GM19452 (cell line): ENCODE data around the gene HNF4A.

Experiments used
- ATAC-seq: cut with Tn5 transposase; IDR thresholded peaks from one replicate; pipeline ENCODE4 v1.9.1; 2021; ENCODE audit not compliant: unreplicated experiment

The HNF4A gene

DNA sequence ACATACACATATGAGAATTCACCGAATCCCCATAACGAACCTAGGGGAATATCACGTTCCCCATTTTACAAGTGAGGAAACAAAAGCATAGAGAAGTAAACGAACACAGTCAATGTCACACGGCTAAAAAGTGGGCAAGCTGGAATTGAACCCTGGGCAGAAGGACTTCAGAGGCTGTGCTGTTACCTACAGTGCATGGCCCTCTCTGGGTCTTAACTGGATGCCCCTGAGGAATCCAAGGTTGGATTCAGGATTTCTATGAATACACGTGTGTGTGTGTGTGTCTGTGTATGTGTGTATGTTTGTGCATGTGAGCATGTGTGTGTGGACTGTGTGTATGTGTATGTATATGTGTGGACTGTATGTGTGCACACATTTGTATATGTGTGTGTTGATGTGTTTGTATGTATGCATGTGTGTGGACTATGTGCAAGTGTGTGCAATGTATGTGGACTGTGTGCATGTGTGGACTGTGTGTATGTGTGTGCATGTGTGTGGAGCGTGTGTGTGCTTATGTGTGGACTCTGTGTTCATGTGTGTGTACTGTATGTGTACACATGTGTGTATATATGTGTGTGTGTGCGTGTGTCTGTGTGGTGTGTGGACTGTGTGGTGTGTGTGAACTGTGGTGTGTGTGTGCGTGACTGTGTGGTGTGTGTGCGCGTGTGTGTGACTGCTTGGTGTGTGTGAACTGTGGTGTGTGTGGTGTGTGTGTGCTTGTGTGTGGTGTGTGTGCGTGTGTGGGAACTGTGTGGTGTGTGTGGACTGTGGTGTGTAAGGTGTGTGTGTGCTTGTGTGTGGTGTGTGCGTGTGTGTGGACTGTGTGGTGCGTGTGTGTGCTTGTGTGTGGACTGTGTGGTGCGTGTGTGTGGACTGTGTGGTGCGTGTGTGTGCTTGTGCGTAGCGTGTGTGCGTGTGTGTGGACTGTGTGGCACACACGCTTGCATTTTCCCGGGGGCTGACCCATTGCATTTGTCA, 49.0 kb downstream of the HNF4A start:
- ATAC-seq = no peak

DNA sequence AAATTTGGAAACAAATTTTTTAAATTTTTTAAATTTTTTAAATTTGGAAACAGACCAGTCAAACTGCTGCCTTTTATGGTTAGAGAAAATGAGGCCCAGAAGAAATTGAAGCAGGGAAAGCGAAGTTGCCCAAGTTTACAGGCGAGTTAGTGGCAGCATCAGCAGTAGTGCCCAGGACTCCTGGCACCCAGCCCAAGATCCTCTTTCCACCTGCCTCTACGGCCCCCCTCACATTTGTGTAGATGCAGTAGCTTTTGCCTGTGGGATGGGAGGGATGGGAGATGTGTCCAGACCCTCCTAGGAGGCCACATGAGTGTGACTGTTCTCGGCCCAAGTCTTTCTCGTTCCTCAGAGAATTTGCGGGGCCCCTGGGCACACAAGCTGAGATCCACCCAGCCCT, 49.8 kb downstream of the HNF4A start:
- no peak for ATAC-seq

DNA sequence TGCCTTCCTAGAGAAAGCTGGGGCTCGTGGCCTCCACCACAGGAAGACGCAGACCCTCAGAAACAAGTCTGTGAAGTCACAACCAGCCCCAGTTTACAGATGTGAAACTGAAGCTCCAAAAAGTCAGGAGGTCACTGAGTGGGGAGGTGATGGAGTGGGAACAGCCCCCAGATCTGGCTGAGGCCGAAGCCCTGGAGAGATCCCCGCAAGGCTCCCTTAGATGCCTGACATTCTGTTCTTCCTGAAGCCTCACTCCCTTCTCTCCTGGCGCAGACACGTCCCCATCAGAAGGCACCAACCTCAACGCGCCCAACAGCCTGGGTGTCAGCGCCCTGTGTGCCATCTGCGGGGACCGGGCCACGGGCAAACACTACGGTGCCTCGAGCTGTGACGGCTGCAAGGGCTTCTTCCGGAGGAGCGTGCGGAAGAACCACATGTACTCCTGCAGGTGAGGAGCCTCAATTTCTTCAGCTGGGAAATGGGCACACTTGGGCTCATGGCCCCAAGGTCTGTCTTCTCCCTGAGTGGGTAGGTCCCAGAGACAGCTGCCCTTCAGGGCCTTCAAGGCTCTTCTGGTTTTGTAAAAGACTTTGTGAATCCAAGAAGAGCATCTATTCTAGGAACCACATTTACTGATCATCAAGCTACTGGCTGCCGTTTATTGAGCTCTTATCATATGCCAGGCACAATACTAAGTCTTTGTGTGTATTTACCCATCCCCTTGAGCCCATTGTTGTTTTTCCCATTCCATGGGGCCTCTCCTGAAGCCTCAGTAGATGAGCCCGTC, 50.5 kb downstream of the HNF4A start:
- ATAC-seq = no peak

DNA sequence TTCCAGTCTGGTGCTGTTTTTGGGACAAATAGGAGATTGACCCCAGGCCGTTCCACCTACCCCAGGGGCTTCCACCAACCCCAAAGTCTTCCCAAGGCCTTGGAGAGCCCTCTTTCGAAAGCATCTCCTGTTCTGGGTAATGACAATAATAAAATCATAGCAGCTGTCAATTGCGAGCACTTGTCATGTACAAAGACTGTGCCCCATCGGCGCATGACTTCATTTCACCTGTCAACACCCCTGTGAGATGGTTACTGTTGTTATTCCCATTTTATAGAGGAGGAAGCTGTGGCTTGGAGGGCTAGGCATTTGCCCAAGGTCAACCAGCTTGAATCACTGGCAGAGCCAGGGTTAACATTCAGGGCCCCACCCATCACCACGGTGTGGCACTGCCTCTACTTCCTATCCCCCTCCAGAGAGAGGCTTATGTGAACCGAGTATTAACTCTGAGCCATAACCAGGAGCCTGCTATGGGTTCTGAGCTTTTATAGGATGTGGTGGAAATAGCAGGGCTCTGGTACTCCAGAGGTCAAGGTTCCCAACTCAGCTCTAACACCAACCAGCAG, 51.2 kb downstream of the HNF4A start:
- no peak for ATAC-seq

DNA sequence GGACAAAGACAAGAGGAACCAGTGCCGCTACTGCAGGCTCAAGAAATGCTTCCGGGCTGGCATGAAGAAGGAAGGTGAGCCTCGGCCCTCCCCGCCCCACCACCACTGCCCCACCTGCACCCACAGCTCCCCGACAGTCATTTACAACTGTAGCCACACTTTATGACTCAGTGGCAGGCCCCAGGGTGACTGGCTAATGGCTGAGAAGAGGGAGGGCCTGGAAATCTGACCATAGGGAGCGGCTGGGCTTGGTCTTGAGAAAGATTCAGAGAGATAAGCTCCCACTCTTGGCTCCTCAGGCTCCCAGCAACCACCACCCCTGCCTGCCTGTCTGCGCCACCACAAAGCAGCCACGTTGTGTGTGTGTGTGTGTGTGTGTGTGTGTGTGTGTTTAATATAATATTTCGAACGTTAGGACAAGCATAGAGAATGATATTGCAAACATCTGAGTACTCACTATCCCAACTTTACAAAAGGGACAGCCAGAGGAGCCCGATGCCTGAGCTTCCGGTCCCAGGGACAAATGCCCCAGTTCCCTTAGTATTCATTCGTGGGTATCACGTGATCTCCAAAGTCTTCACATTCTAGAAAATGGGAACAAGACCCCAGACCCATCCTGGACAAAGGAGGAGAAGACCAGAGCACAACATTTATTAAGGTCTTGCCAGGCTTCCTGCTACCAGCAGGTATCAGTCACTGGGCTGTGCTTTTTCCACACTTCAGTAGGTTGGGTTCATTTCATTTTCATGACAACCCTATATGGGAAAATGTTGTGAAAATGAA, 52.1 kb downstream of the HNF4A start:
- no peak for ATAC-seq

DNA sequence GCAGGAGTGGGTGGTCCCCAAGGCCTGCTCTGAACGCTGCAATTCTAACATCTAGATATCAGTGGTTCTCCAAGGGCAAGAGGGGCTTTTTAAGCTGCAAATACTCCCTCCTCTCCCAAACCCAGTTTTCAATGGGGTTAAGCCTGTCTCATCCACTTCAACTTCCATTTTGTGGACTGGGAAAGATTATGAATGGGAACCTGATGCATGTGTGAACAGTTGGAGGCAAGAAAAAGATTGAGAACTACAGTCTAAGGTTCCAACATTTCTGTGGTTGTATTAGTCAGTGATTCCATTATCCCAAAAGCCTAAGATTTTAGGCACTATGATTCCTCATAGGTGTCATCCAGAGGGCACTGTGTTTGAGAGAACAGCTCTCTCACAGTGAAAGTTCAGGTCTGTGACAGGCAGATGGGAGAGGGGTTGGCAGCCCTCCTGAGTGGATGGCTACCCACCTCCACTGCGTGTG, 53.7 kb downstream of the HNF4A start:
- ATAC-seq = no peak

DNA sequence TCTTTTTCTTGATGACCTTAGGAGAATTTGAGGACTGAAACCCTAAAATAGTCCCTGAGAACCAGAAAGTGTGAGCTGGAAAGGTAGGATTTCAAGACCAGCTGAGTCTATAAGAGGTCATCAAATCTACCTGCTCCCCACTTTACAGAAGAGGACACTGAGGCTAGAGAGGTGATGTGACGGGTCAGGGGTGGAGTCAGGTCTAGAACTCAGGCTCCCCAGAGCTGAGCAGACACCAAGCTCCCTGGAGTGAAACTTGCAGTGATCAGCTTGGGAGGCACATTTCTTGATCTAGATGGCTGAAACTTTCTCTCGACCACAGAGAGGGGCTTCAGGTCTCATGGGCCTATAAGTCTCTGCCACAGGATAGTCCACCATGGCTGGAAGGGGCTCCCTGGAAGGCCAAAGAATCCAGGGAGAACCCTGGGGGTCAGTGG, 55.1 kb downstream of the HNF4A start:
- ATAC-seq = no peak

DNA sequence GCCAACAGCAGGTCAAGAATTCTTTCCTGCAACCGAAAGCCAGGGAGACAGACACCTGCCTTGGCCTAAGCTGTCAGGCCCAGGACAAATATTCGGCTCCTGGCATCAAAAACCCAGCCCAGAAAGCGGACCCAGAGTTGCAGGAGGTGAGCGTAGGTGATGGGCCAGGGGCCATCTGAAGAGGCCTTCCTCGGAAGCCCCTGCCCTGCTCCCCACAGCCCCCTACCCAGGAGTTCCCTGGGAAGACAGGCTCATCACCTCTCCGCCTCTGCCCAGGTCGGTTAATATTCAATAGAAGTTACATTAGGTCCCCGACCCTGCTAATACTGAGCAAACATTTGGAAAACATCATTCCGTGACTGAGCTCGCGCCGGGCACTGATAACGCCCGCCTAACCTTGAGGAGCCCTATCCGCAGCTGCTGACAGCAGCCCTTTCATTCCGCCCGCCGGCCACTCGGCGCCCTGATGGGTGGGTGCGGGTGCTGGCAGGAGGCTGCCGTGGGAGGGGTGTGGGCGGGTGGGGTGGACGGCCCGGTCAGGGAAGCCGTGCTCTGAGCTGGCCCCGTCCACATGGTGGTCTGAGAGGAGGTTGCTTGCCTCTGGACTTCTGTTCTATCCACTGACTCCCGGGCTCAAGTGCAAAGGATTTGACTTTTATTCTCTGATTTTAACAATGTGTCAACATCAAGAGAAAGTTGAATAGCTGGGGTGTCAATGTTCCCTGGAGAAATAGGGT, 55.7 kb downstream of the HNF4A start:
- no peak for ATAC-seq

DNA sequence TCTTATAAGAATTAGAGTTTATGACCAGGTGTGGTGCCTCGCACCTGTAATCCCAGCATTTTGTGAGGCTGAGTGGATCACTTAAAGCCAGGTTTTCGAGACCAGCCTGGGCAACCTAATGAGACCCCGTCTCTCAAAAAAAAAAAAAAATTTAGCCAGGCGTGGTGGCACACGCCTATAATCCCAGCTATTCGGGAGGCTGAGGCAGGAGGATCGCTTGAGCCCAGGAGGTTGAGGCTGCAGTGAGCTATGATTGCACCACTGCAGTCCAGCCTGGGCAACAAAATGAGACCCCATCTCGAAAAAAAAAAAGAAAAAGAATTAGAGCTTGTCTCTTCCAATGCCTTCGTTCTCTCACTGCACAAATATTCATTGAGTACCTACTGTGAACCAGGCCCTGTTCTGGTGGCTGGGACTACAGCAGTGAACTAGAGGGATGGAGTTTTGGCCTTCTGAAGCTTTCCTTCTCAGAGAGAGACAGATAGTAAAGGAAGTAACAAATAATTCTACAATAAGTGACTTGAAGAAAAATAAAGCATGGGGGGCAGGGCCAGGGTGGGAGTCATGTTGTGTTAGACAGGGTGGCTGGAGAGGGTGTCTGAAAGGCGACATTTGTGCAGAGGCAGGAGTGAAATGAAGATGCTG, 56.4 kb downstream of the HNF4A start:
- no peak for ATAC-seq

DNA sequence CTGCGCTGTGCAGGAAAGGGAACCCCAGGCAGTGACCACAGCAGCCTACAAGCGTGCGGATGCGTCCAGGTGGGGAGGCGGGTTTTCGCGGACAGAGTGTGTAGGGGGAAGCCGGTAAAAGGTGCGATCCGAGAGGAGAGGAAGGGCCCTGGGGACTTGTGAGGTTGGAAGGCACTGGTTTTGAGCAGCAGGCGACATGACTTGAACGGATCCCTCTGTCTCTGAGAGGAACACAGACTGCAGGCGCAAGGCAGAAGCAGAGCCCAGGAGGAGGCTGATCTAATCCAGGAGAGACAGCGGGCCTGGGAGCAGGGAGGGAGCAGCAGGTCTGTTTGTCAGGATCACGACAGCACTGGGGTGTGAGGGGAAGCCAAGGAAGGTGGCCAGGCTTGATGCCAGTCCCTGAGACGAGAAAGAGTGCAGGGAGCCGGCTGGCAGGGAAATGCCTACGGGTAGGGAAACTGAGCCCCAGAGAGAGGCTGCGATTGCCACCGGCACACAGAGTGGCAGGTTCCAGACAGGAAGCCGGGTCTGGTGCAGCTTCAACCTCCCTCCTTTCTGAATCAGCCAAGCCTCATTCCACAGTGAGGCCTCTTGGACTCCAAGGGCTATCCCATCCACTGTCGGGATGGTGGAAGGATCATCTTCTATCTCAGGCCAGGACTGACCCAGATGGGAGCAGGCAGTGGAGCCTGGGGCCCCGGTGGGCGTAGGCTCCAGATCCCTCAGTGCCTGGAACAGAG, 57.1 kb downstream of the HNF4A start:
- no peak for ATAC-seq

DNA sequence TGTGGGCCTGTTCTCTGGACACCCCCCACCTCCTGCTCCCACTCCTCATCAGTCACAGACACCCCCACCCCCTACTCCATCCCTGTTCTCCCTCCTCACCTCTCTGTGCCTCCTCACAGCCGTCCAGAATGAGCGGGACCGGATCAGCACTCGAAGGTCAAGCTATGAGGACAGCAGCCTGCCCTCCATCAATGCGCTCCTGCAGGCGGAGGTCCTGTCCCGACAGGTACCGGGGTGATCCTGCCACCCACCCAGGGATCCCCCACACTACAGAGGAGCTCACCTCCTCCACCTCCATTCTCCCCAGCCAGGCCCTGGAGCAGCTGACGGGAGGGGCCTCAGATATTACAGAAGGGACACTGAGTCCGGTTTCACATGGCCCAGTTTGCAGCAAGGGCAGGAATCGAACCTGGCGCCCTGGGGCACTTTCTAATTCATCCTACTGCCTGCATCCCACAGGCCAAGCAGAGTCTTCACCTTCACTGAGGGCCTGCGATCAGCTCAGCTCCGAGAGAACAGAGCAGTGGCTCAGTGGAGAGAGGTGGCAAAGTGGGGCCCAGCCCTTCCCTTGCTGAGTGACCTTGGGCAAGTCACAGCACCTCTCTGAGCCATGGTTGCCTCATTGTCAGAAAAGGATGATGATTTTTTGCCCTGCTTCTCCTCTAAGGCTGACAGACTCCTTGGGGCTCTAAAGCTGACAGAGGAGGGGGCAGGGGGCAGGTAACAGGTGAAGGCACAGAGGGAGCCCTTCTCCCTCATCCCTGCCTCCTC, 58.3 kb downstream of the HNF4A start:
- ATAC-seq = no peak

DNA sequence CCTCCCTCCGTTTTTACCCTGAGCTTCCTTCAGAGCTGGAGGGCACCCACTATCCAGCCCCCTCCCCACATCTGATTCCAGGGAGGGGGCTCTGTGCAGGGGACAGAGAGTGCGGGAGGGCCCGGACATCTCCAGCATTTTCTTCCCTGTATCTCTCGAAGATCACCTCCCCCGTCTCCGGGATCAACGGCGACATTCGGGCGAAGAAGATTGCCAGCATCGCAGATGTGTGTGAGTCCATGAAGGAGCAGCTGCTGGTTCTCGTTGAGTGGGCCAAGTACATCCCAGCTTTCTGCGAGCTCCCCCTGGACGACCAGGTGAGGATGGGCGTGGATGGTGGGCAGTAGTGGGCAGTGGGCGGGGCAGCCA, 58.8 kb downstream of the HNF4A start:
- ATAC-seq = no peak

DNA sequence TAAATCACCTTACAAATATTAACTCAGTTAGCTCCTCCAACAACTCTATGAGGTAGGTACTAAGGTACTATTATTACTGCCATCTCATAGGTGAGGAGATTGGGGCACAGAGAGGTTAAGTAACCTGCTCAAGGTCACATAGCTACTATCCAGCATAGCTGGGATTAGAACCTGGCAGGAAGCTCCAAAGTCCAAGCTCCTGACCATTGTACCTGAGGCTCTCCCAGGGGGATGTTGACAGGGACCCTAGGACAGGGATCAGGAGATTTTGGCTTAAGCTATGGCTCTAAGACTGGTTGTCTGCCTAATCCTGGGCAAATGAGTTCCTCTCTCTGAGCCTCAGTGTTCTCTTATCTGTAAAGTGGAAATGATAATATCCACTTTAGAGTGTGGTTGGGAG, 59.3 kb downstream of the HNF4A start:
- no peak for ATAC-seq

DNA sequence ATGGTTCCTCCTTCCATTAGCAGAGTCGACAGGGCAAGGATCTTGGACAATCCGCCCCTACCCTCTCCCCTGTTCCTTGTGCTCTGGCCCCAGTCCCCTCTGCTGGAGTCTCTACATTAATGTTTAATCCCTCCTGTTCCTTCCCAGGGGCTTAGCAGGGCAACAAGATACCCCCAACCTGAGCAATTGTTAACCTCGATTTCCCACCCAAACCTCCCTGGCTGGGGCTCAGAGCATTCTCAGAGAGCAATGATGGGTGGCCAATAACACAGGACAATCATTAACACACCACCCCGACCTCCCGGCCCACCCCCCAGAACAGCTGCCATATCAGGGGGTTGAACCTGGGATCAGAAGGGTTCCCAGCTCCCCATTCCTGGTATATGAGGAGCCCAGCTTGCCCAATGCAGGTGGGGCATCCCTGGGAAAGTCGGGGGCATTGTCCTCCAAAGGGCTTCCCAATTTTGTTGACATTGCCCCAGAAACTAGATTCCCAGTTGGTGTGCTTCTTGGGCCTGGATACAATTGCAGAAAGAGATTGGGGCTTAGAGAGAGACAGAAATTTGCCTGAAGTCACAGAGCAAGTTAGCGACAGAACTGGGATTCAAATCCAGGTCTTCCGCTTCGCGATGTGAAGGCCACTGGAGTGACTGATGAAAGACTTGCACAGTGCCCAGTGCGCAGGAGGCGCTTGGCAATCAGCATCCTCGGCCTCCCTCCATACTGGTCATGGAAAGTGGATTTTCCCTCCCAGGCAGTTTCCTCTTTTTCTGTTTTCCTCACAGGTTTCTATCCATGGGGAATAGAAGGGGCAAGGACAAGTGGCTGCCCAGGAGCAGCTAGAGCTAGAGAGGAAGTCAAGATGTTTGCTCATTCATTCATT, 60.6 kb downstream of the HNF4A start:
- ATAC-seq = no peak

DNA sequence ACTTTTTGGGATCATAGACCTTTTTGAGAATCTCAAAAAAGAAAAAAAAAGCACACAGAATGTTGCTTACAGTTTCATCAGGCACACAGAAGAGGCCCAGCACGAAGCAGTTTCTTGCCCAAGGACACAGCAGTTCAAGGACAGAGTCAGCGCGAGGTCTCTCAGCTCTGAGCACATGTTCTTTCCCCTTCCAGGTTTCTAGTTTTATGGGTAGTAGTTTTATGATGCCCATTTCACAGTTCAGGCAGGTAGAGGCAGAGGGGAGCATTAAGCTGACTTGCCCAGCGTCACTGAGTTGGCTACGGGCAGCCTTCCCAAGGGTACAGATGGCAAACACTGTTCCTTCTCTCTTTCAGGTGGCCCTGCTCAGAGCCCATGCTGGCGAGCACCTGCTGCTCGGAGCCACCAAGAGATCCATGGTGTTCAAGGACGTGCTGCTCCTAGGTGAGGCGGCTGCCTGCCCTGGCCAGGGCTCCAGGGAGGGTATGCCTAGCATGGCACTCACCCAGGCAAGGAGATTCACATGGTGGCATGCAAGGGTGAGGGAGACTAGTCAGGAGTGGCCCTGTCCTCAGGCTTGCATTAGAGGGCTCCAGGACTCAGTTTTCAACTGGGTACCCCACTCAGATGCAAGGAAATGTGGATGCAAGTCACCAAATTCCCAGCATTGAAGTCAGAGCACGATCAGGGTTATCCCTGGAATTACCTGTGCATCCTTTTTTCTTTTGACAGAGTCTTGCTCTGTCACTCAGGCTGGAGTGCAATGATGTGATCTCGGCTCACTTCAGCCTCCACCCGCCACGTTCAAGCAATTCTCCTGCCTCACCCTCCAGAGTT, 62.8 kb downstream of the HNF4A start:
- ATAC-seq = no peak

DNA sequence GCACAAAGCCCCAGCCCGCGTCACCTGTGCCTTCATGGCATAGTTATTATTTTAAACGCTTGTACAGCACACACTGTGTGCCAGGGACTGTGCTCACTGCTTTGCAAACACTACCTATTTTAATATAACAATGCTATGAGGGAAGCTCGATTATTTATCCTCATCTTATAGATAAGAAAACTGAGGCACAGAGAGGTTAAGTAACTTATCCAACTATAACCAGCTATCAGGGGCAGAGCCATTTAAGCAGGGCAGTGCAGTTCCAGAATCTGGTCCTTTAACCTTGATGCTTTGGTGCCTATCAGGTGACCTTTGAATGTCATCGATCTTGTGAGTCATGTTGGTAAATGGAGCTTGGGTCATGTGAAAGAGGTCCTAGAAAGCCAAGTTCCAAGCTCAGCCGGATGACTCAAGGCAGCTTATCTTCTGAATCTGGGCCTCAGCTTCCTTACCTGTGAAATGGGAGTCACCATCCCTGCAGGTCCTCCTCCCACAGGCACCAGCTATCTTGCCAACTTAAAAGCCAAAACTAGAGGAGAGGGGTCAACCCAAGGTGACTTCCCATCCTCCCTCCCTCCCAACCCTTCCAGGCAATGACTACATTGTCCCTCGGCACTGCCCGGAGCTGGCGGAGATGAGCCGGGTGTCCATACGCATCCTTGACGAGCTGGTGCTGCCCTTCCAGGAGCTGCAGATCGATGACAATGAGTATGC, 63.8 kb downstream of the HNF4A start:
- no peak for ATAC-seq
